Retinal pigment epithelial cell (primary cell): ENCODE data around the gene NR1I3.

Experiments used
- DNase-seq: peaks from one replicate; pipeline ENCODE4 v3.0.0-alpha.2; 2010; ENCODE audit warnings: low read depth
- H3K4me3 ChIP-seq: 2 replicates; pipeline ENCODE4 v1.5.1; 2011; ENCODE audit warnings: mild to moderate bottlenecking, low read length, control low read depth, moderate library complexity
- CTCF ChIP-seq: conservative IDR thresholded peaks from 2 replicates; pipeline ENCODE4 v1.5.1; 2011; ENCODE audit warnings: low read depth, low read length, control low read depth, inconsistent platforms

Gene NR1I3

GRCh38 chr1:161267321-161267720 lies 29.3 kb upstream of the NR1I3 start:
- H3K4me3 ChIP-seq: no peak overlapping the region
- no peak for DNase-seq
- no peak for TF ChIP-seq CTCF

GRCh38 chr1:161266836-161267235 lies 28.8 kb upstream of the NR1I3 start:
- TF ChIP-seq CTCF: no peak
- DNase-seq: no peak

GRCh38 chr1:161266202-161266601 lies 28.2 kb upstream of the NR1I3 start:
- H3K4me3 ChIP-seq: no peak overlapping the region
- no peak for DNase-seq
- TF ChIP-seq CTCF: no peak

More at GRCh38 chr1:161266836-161267235, 28.8 kb upstream of the NR1I3 start:
- H3K4me3 ChIP-seq: no peak overlapping the region

- H3K4me3 ChIP-seq: no peak overlapping the region
- no peak for DNase-seq
- no peak for TF ChIP-seq CTCF
Observed at GRCh38 chr1:161265305-161265704, 27.3 kb upstream of the NR1I3 start.

GRCh38 chr1:161261261-161262235 lies 23.5 kb upstream of the NR1I3 start:
- no peak for TF ChIP-seq CTCF
- no peak overlapping the region for H3K4me3 ChIP-seq
- no peak for DNase-seq

GRCh38 chr1:161260376-161261260 lies 22.6 kb upstream of the NR1I3 start:
- no peak for DNase-seq
- TF ChIP-seq CTCF: no peak

More at GRCh38 chr1:161260376-161261260, 22.6 kb upstream of the NR1I3 start:
- H3K4me3 ChIP-seq: no peak overlapping the region
